Activated B cell treated with CpG ODN at 0.5 μM for 24 hours (primary cell): Measurements from ENCODE around the gene GTF2I. TPM values are rescaled to one million over a fixed set of nuclear protein-coding genes. Genes with fewer than 3 reads are reported as not detected.
"Not testable (repeated sequence)": the region's sequence is repeated elsewhere in the genome, so short reads cannot be mapped to it uniquely, and the experiment has no call there.

Experiments used
- ATAC-seq: fragments of 200-7000 bp; cut with Tn5 transposase; one replicate; pipeline ENCODE4 v1.10.0; 2021; ENCODE audit warnings: low read depth, mild to moderate bottlenecking, moderate library complexity
- CTCF ChIA-PET: fragments of 350-600 bp; sonication (Branson Sonifier 250); formaldehyde crosslinking; loops from one replicate; lab custom pipeline; 2021; ENCODE audit warnings: antibody characterized with exemption; lab: Charles Lee
- POLR2A ChIA-PET: fragments of 350-600 bp; sonication (Branson Sonifier 250); formaldehyde crosslinking; loops from one replicate; lab custom pipeline; 2021; ENCODE audit warnings: antibody characterized with exemption; lab: Charles Lee
- DNase-seq: peaks from one replicate; pipeline ENCODE4 v3.0.0; 2022
- H3K27ac Mint-ChIP-seq: one replicate; pipeline ENCODE4 v1.8.0; 2020; ENCODE audit warnings: mixed read lengths
- H3K27me3 Mint-ChIP-seq: one replicate; pipeline ENCODE4 v1.8.0; 2021; ENCODE audit warnings: mixed read lengths
- H3K36me3 Mint-ChIP-seq: one replicate; pipeline ENCODE4 v1.8.0; 2021; ENCODE audit warnings: low read depth, mixed read lengths
- H3K4me1 Mint-ChIP-seq: one replicate; pipeline ENCODE4 v1.8.0; 2021; ENCODE audit warnings: mixed read lengths
- H3K4me3 Mint-ChIP-seq: one replicate; pipeline ENCODE4 v1.8.0; 2020; ENCODE audit warnings: mild to moderate bottlenecking, mixed read lengths
- H3K9me3 Mint-ChIP-seq: one replicate; pipeline ENCODE4 v1.8.0; 2020; ENCODE audit warnings: mixed read lengths
- intact Hi-C: fragments of 100-400 bp; cut with micrococcal nuclease; formaldehyde crosslinking; loops from one replicate; pipeline ENCODE4 v1.15.1; 2024
- total RNA-seq: library from RNA; stranded (reverse); gene quantifications from 2 replicates; pipeline ENCODE4 v1.2.3, GENCODE V29; 2022

GTF2I gene
- total RNA-seq, 1 donor from 2014 or later: 299 TPM

- ATAC-seq, DNase-seq, H3K4me1 Mint-ChIP-seq, intact Hi-C loops, H3K4me3 Mint-ChIP-seq, H3K36me3 Mint-ChIP-seq, H3K27ac Mint-ChIP-seq, CTCF ChIA-PET, H3K9me3 Mint-ChIP-seq, POLR2A ChIA-PET, H3K27me3 Mint-ChIP-seq: not testable (repeated sequence)
Observed at GRCh38 chr7:74758268-74758667, 100.8 kb downstream of the GTF2I start.

GRCh38 chr7:74758982-74759381 lies 101.5 kb downstream of the GTF2I start:
- POLR2A ChIA-PET, DNase-seq, intact Hi-C loops, H3K27me3 Mint-ChIP-seq, H3K4me3 Mint-ChIP-seq, H3K27ac Mint-ChIP-seq, CTCF ChIA-PET, ATAC-seq, H3K36me3 Mint-ChIP-seq, H3K9me3 Mint-ChIP-seq, H3K4me1 Mint-ChIP-seq: not testable (repeated sequence)

GRCh38 chr7:74765205-74765918 lies 107.8 kb downstream of the GTF2I start:
- H3K9me3 Mint-ChIP-seq, H3K4me1 Mint-ChIP-seq, DNase-seq, H3K4me3 Mint-ChIP-seq, CTCF ChIA-PET, H3K27ac Mint-ChIP-seq, POLR2A ChIA-PET, H3K27me3 Mint-ChIP-seq, H3K36me3 Mint-ChIP-seq, intact Hi-C loops: not testable (repeated sequence)
- ATAC-seq: peak; percentile 38

GRCh38 chr7:74766509-74766908 lies 109.0 kb downstream of the GTF2I start:
- POLR2A ChIA-PET, H3K36me3 Mint-ChIP-seq, H3K27me3 Mint-ChIP-seq, CTCF ChIA-PET, H3K27ac Mint-ChIP-seq, H3K4me3 Mint-ChIP-seq, H3K9me3 Mint-ChIP-seq, intact Hi-C loops, DNase-seq, H3K4me1 Mint-ChIP-seq: not testable (repeated sequence)
- ATAC-seq: peak; percentile 20

GRCh38 chr7:74766991-74767390 lies 109.5 kb downstream of the GTF2I start:
- ATAC-seq, H3K4me1 Mint-ChIP-seq, H3K9me3 Mint-ChIP-seq, POLR2A ChIA-PET, H3K27me3 Mint-ChIP-seq, intact Hi-C loops, H3K36me3 Mint-ChIP-seq, H3K4me3 Mint-ChIP-seq, DNase-seq, CTCF ChIA-PET: not testable (repeated sequence)
- peak overlapping the region; percentile 75 for H3K27ac Mint-ChIP-seq

GRCh38 chr7:74770062-74770461 lies 112.5 kb downstream of the GTF2I start:
- H3K36me3 Mint-ChIP-seq, POLR2A ChIA-PET, H3K9me3 Mint-ChIP-seq, CTCF ChIA-PET, H3K27me3 Mint-ChIP-seq, H3K27ac Mint-ChIP-seq, H3K4me1 Mint-ChIP-seq, ATAC-seq, intact Hi-C loops, DNase-seq, H3K4me3 Mint-ChIP-seq: not testable (repeated sequence)

GRCh38 chr7:74772093-74772492 lies 114.6 kb downstream of the GTF2I start:
- POLR2A ChIA-PET, H3K27me3 Mint-ChIP-seq, CTCF ChIA-PET, ATAC-seq, DNase-seq, intact Hi-C loops, H3K4me3 Mint-ChIP-seq, H3K9me3 Mint-ChIP-seq, H3K4me1 Mint-ChIP-seq, H3K36me3 Mint-ChIP-seq, H3K27ac Mint-ChIP-seq: not testable (repeated sequence)

DNA sequence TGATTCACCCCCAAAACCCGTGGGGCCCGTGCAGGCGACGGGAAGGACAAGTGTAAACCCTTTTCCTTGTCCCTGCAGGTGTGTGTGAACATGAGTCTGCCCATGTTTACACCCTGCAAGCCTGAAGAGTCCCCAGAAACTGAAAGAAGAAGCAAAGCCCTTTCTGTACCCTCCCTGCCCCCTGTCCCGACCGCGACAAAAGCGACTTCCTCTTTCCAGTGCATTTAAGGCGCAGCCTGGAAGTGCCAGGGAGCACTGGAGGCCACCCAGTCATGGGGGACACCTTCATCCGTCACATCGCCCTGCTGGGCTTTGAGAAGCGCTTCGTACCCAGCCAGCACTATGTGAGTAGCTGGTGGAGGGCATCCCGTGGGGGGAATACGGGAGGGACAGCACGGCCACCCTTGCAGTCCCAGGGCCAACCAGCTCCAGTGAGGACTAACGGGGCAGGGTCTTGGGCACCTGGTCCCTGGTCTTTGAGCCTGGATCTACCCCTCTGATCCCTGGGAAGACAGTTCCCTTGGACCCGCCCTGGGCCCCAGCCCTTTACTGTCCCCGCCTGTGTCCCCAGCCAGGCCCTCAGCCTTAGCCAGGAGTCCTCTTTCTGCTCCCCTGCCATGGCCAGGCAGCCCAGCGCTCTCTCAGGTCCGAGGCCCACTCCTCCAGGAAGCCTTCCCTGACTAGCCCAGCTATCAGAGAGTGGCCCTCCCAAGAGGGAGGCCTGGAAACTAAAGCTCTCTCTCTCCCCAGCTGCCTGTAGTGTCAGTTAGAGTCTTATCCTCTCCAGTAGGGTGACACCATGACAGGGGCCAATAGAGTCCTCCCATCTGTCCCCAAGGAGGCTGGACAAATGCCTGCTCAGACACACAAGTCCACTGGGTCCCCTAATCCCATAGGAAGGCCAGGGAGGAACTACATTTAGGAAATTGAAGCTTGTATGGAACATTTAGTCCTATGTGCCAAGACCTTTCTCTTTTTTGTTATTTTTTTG lies 116.5 kb downstream of the GTF2I start, which contains the start of gene NCF1:
NCF1 (plus strand) TSS at position 252 of the 991 bp plus-strand sequence; CDS start at position 273, 21 bp downstream.
- H3K9me3 Mint-ChIP-seq, H3K27ac Mint-ChIP-seq, H3K27me3 Mint-ChIP-seq, DNase-seq, H3K4me3 Mint-ChIP-seq, H3K36me3 Mint-ChIP-seq, CTCF ChIA-PET, H3K4me1 Mint-ChIP-seq, intact Hi-C loops, POLR2A ChIA-PET: not testable (repeated sequence)
- peak; percentile 92 for ATAC-seq

GRCh38 chr7:74775111-74775510 lies 117.6 kb downstream of the GTF2I start:
- intact Hi-C loops, DNase-seq, H3K36me3 Mint-ChIP-seq, POLR2A ChIA-PET, CTCF ChIA-PET, H3K4me3 Mint-ChIP-seq, H3K4me1 Mint-ChIP-seq, H3K27me3 Mint-ChIP-seq, H3K27ac Mint-ChIP-seq, H3K9me3 Mint-ChIP-seq: not testable (repeated sequence)
- ATAC-seq: peak; percentile 6

- POLR2A ChIA-PET, H3K27ac Mint-ChIP-seq, CTCF ChIA-PET, H3K4me3 Mint-ChIP-seq, H3K36me3 Mint-ChIP-seq, DNase-seq, H3K4me1 Mint-ChIP-seq, H3K27me3 Mint-ChIP-seq, H3K9me3 Mint-ChIP-seq, intact Hi-C loops, ATAC-seq: not testable (repeated sequence)
Observed at GRCh38 chr7:74779053-74779452, 121.5 kb downstream of the GTF2I start.

- DNase-seq, POLR2A ChIA-PET, H3K4me3 Mint-ChIP-seq, intact Hi-C loops, H3K27me3 Mint-ChIP-seq, H3K36me3 Mint-ChIP-seq, CTCF ChIA-PET, H3K9me3 Mint-ChIP-seq, ATAC-seq, H3K27ac Mint-ChIP-seq, H3K4me1 Mint-ChIP-seq: not testable (repeated sequence)
Observed at GRCh38 chr7:74781746-74782145, 124.2 kb downstream of the GTF2I start.

GRCh38 chr7:74783595-74783994 lies 126.1 kb downstream of the GTF2I start:
- H3K27ac Mint-ChIP-seq, H3K27me3 Mint-ChIP-seq, H3K36me3 Mint-ChIP-seq, H3K9me3 Mint-ChIP-seq, intact Hi-C loops, POLR2A ChIA-PET, ATAC-seq, H3K4me1 Mint-ChIP-seq, CTCF ChIA-PET, H3K4me3 Mint-ChIP-seq, DNase-seq: not testable (repeated sequence)
